Measurements from ENCODE around the gene B4GALNT2.
"Not testable (repeated sequence)": the region's sequence is repeated elsewhere in the genome, so short reads cannot be mapped to it uniquely, and the experiment has no call there.

- not testable (repeated sequence) for TF ChIP-seq CTCF (conservative IDR thresholded peaks at IDR 0.05; ENCODE audit: low read depth, low read length); EZH2phosphoT487 (IDR thresholded peaks at IDR 0.05; ENCODE audit: borderline replicate concordance, low read length)
Observed at GRCh38 chr17:49103360-49103759, 29.2 kb upstream of the B4GALNT2 start.

All from PC-3 (cell line).